Measurements from ENCODE around the gene C2CD2.

C2CD2 gene

GRCh38 chr21:41866274-41866809 lies 87.5 kb downstream of the C2CD2 start:
- no peaks in the 10 kb centered on the region for H3K9me3 ChIP-seq (ENCODE audit: insufficient read depth, low read depth, low read length)
- H3K79me2 ChIP-seq (ENCODE audit: insufficient read depth, low read length): peaks cover 8% of the 10 kb centered on the region; the same call in 1 of the 2 replicates
- H3K4me3 ChIP-seq (ENCODE audit: low read length, poor library complexity, severe bottlenecking): no peak overlapping the region
- no peaks in the 10 kb centered on the region for H3K27me3 ChIP-seq (ENCODE audit: insufficient read depth, low read length, poor library complexity, severe bottlenecking)
- H3K4me1 ChIP-seq (ENCODE audit: insufficient read depth, low read length, poor library complexity, severe bottlenecking): peaks cover 19% of the 10 kb centered on the region
- no peak overlapping the region for H3K4me2 ChIP-seq (ENCODE audit: low read depth, low read length, poor library complexity, severe bottlenecking)
- TF ChIP-seq EZH2phosphoT487 (IDR thresholded peaks at IDR 0.05; ENCODE audit: borderline replicate concordance): no peak
- TF ChIP-seq CTCF (conservative IDR thresholded peaks at IDR 0.05; ENCODE audit: low read length): no peak
- no peaks in the 10 kb centered on the region for H3K9me2 ChIP-seq (replicated peaks; ENCODE audit: low read depth, low read length)
- H3K36me3 ChIP-seq (ENCODE audit: insufficient read depth, low read length): no peaks in the 10 kb centered on the region
- no peak overlapping the region for H2AFZ ChIP-seq (ENCODE audit: low read length)
- H3F3A ChIP-seq (ENCODE audit: low read depth): no peaks in the 10 kb centered on the region
- H4K20me1 ChIP-seq (ENCODE audit: insufficient read depth, low read length, poor library complexity, severe bottlenecking): no peaks in the 10 kb centered on the region
- H3K9ac ChIP-seq (ENCODE audit: low read depth, low read length, poor library complexity, severe bottlenecking): no peak overlapping the region

- peaks cover 18% of the 10 kb centered on the region for H3K4me1 ChIP-seq (ENCODE audit: insufficient read depth, low read length, poor library complexity, severe bottlenecking)
Measured at GRCh38 chr21:41865002-41865777, 88.6 kb downstream of the C2CD2 start.

GRCh38 chr21:41864311-41865001 lies 89.4 kb downstream of the C2CD2 start:
- Histone ChIP-seq H2AFZ (ENCODE audit: low read length) (no peak overlapping the region), H3K36me3 (ENCODE audit: insufficient read depth, low read length) (peaks cover 5% of the 10 kb centered on the region; the same call in 1 of the 2 replicates), H3K9ac (ENCODE audit: low read depth, low read length, poor library complexity, severe bottlenecking) (no peak overlapping the region), H3K27me3 (ENCODE audit: insufficient read depth, low read length, poor library complexity, severe bottlenecking) (no peaks in the 10 kb centered on the region), H3K79me2 (ENCODE audit: insufficient read depth, low read length) (0 out of 2 replicates have a peak, but pooled peaks cover 7% of the 10 kb centered on the region), H3K4me1 (ENCODE audit: insufficient read depth, low read length, poor library complexity, severe bottlenecking) (peaks cover 18% of the 10 kb centered on the region), H3K9me3 (ENCODE audit: insufficient read depth, low read depth, low read length) (no peaks in the 10 kb centered on the region), H3F3A (ENCODE audit: low read depth) (no peaks in the 10 kb centered on the region), H3K4me3 (ENCODE audit: low read length, poor library complexity, severe bottlenecking) (no peak overlapping the region), H4K20me1 (ENCODE audit: insufficient read depth, low read length, poor library complexity, severe bottlenecking) (no peaks in the 10 kb centered on the region), H3K4me2 (ENCODE audit: low read depth, low read length, poor library complexity, severe bottlenecking) (no peak overlapping the region), H3K9me2 (replicated peaks; ENCODE audit: low read depth, low read length) (no peaks in the 10 kb centered on the region)
- no peak for TF ChIP-seq CTCF (conservative IDR thresholded peaks at IDR 0.05; ENCODE audit: low read length)
- no peak for TF ChIP-seq EZH2phosphoT487 (IDR thresholded peaks at IDR 0.05; ENCODE audit: borderline replicate concordance)

More at GRCh38 chr21:41865002-41865777, 88.6 kb downstream of the C2CD2 start:
- TF ChIP-seq CTCF (conservative IDR thresholded peaks at IDR 0.05; ENCODE audit: low read length) (no peak), EZH2phosphoT487 (IDR thresholded peaks at IDR 0.05; ENCODE audit: borderline replicate concordance) (no peak)
- Histone ChIP-seq H3K36me3 (ENCODE audit: insufficient read depth, low read length) (no peaks in the 10 kb centered on the region), H3K4me2 (ENCODE audit: low read depth, low read length, poor library complexity, severe bottlenecking) (no peak overlapping the region), H3K4me3 (ENCODE audit: low read length, poor library complexity, severe bottlenecking) (no peak overlapping the region), H3F3A (ENCODE audit: low read depth) (no peaks in the 10 kb centered on the region), H4K20me1 (ENCODE audit: insufficient read depth, low read length, poor library complexity, severe bottlenecking) (no peaks in the 10 kb centered on the region), H2AFZ (ENCODE audit: low read length) (no peak overlapping the region), H3K27me3 (ENCODE audit: insufficient read depth, low read length, poor library complexity, severe bottlenecking) (no peaks in the 10 kb centered on the region), H3K9ac (ENCODE audit: low read depth, low read length, poor library complexity, severe bottlenecking) (no peak overlapping the region), H3K79me2 (ENCODE audit: insufficient read depth, low read length) (0 out of 2 replicates have a peak, but pooled peaks cover 7% of the 10 kb centered on the region), H3K9me2 (replicated peaks; ENCODE audit: low read depth, low read length) (no peaks in the 10 kb centered on the region), H3K9me3 (ENCODE audit: insufficient read depth, low read depth, low read length) (no peaks in the 10 kb centered on the region)
